HCT116 (cell line): Measurements from ENCODE around the gene CALHM2. TPM values are rescaled to one million over a fixed set of nuclear protein-coding genes. Genes with fewer than 3 reads are reported as not detected.

Source experiments
- ATAC-seq: fragments of 200-7000 bp; cut with Tn5 transposase; 2 replicates; pipeline ENCODE4 v1.9.1; 2020; ENCODE audit warnings: mild to moderate bottlenecking, moderate library complexity
- BruUV-seq: library from RNA; stranded (reverse); fragments of 400-500 nt; replicated peaks from 2 replicates; lab custom pipeline; 2021; lab: Mats Ljungman, UMichigan
- CTCF ChIA-PET: fragments of 300-600 bp; sonication (Branson Sonifier 250); formaldehyde crosslinking; loops from one replicate; lab custom pipeline; 2021; ENCODE audit warnings: antibody characterized with exemption; lab: Charles Lee
- POLR2A ChIA-PET: fragments of 300-600, 350-600 bp; sonication (Branson Sonifier 250); formaldehyde crosslinking; loops from one replicate; lab custom pipeline; 2021; ENCODE audit warnings: antibody characterized with exemption; lab: Charles Lee
- RAD21 ChIA-PET, 2 experiments: fragments of 300-600 bp; sonication (Branson Sonifier 250); formaldehyde crosslinking; loops; one replicate each; lab custom pipeline; 2023; ENCODE audit warnings: low total read pairs in 2 of 2; ENCODE audit not compliant: uncharacterized antibody in 2 of 2, unreplicated experiment in 2 of 2, low non-redundant PET in 1 of 2; lab: Charles Lee
- DNase-seq: peaks from one replicate; pipeline ENCODE4 v3.0.0-alpha.2; 2010; ENCODE audit warnings: low read depth, low spot score
- H2AFZ ChIP-seq: fragments of 200-600 bp; shearing (Covaris generic), sonication (generic); 2 replicates; pipeline ENCODE4 v1.6.1; 2017; ENCODE audit warnings: low read depth, mixed run types, mixed read lengths, antibody characterized with exemption, low read length; ENCODE audit not compliant: poor library complexity, severe bottlenecking
- H3K27ac ChIP-seq: 2 replicates; pipeline ENCODE4 v1.5.1; 2012; ENCODE audit warnings: low read depth, low read length
- H3K27me3 ChIP-seq: fragments of 200-600 bp; sonication (generic); 2 replicates; pipeline ENCODE4 v1.6.1; 2016; ENCODE audit warnings: mixed run types, low read length, mixed read lengths; ENCODE audit not compliant: insufficient read depth
- H3K36me3 ChIP-seq, 2 experiments: fragments of 200-500 bp in 1 of 2; fragments of 200-600 bp in 1 of 2; sonication (Bioruptor generic) in 1 of 2; sonication (generic) in 1 of 2; 2 replicates each; pipeline versions ENCODE4 v1.5.1 to v1.6.1; 2014 to 2016; ENCODE audit warnings: low read length in 2 of 2, inconsistent platforms in 1 of 2, mixed read lengths in 1 of 2, mixed run types in 1 of 2; ENCODE audit not compliant: insufficient read depth in 2 of 2, control insufficient read depth in 1 of 2
- H3K4me1 ChIP-seq, 2 experiments: fragments of 200-600 bp in 1 of 2; sonication (generic) in 1 of 2; 2 replicates each; pipeline versions ENCODE4 v1.5.1 to v1.6.1; 2012 to 2017; ENCODE audit warnings: low read length in 2 of 2, inconsistent platforms in 1 of 2, mild to moderate bottlenecking in 1 of 2, mixed read lengths in 1 of 2, mixed run types in 1 of 2, moderate library complexity in 1 of 2; ENCODE audit not compliant: insufficient read depth in 2 of 2, control insufficient read depth in 1 of 2
- H3K4me2 ChIP-seq: fragments of 200-600 bp; sonication (generic); 2 replicates; pipeline ENCODE4 v1.6.1; 2017; ENCODE audit warnings: mixed run types, low read length, mixed read lengths
- H3K4me3 ChIP-seq, 2 experiments: fragments of 200-600 bp in 1 of 2; sonication (generic) in 1 of 2; replicated peaks in 1 of 2; 2 replicates each; pipeline ENCODE4 v1.5.1; 2011 to 2016; ENCODE audit warnings: low read length in 2 of 2, control low read depth in 1 of 2, low read depth in 1 of 2, mild to moderate bottlenecking in 1 of 2, mixed read lengths in 1 of 2, mixed run types in 1 of 2
- H3K79me2 ChIP-seq: fragments of 200-600 bp; sonication (generic); 2 replicates; pipeline ENCODE4 v1.6.1; 2017; ENCODE audit warnings: mild to moderate bottlenecking, mixed run types, low read length, moderate library complexity, mixed read lengths; ENCODE audit not compliant: insufficient read depth
- H3K9ac ChIP-seq: fragments of 200-600 bp; sonication (generic); 2 replicates; pipeline ENCODE4 v1.6.1; 2016; ENCODE audit warnings: low read length, mixed read lengths
- H3K9me2 ChIP-seq: fragments of 200-600 bp; sonication (generic), shearing (Covaris generic); 2 replicates; pipeline ENCODE4 v1.6.1; 2017; ENCODE audit warnings: mixed run types, mild to moderate bottlenecking, moderate library complexity; ENCODE audit not compliant: insufficient read depth
- H3K9me3 ChIP-seq, 2 experiments: fragments of 200-500 bp in 1 of 2; fragments of 200-600 bp in 1 of 2; sonication (Bioruptor generic) in 1 of 2; sonication (generic) in 1 of 2; 2 replicates each; pipeline ENCODE4 v1.6.1; 2014 to 2017; ENCODE audit warnings: low read length in 2 of 2, mixed read lengths in 2 of 2, inconsistent platforms in 1 of 2, low read depth in 1 of 2, mild to moderate bottlenecking in 1 of 2, mixed run types in 1 of 2, moderate library complexity in 1 of 2; ENCODE audit not compliant: control insufficient read depth in 1 of 2, insufficient read depth in 1 of 2
- H4K20me1 ChIP-seq: fragments of 200-600 bp; sonication (generic), shearing (Covaris generic); 2 replicates; pipeline ENCODE4 v1.6.1; 2017; ENCODE audit warnings: mixed run types, mild to moderate bottlenecking, moderate library complexity; ENCODE audit not compliant: insufficient read depth
- CEBPB ChIP-seq: IDR thresholded peaks from 2 replicates; pipeline ENCODE4 v1.6.1; 2012; ENCODE audit warnings: low read depth
- EGR1 ChIP-seq: IDR thresholded peaks from 2 replicates; pipeline ENCODE4 v1.6.1; 2012; ENCODE audit warnings: low read depth
- ELF1 ChIP-seq: IDR thresholded peaks from 2 replicates; pipeline ENCODE4 v1.6.1; 2012; ENCODE audit warnings: low read depth, borderline replicate concordance
- EZH2phosphoT487 ChIP-seq: fragments of 200-600 bp; IDR thresholded peaks from 2 replicates; pipeline ENCODE4 v1.6.1; 2018; ENCODE audit warnings: antibody characterized with exemption, borderline replicate concordance
- FOSL1 ChIP-seq: IDR thresholded peaks from 2 replicates; pipeline ENCODE4 v1.6.1; 2012; ENCODE audit warnings: low read depth
- JUND ChIP-seq: IDR thresholded peaks from 2 replicates; pipeline ENCODE4 v1.6.1; 2012
- POLR2A ChIP-seq: IDR thresholded peaks from 2 replicates; pipeline ENCODE4 v1.7.0; 2011; ENCODE audit warnings: borderline replicate concordance; ENCODE audit not compliant: insufficient read depth, insufficient read length; ENCODE audit errors: extremely low read depth
- POLR2AphosphoS5 ChIP-seq: IDR thresholded peaks from 2 replicates; pipeline ENCODE4 v1.6.1; 2011; ENCODE audit warnings: mild to moderate bottlenecking, low read depth, low read length, moderate library complexity
- SIN3A ChIP-seq: IDR thresholded peaks from 2 replicates; pipeline ENCODE4 v1.6.1; 2012; ENCODE audit warnings: low read depth
- SP1 ChIP-seq: IDR thresholded peaks from 2 replicates; pipeline ENCODE4 v1.6.1; 2012; ENCODE audit warnings: low read depth
- SRF ChIP-seq: IDR thresholded peaks from 2 replicates; pipeline ENCODE4 v1.6.1; 2012; ENCODE audit warnings: low read depth
- TCF7L2 ChIP-seq: IDR thresholded peaks from 2 replicates; pipeline ENCODE4 v1.7.0; 2011; ENCODE audit warnings: borderline replicate concordance, inconsistent platforms; ENCODE audit not compliant: insufficient read depth, insufficient read length; ENCODE audit errors: extremely low read depth
- ZBTB33 ChIP-seq: IDR thresholded peaks from 2 replicates; pipeline ENCODE4 v1.6.1; 2011; ENCODE audit warnings: mild to moderate bottlenecking, low read length, moderate library complexity; ENCODE audit not compliant: insufficient replicate concordance; ENCODE audit errors: extremely low read depth
- intact Hi-C: fragments of 100-400 bp; cut with micrococcal nuclease; formaldehyde crosslinking; loops from 2 replicates; pipeline ENCODE4 v1.10.0; 2022
- total RNA-seq: library from RNA; stranded (reverse); gene quantifications from one replicate; pipeline ENCODE4 v1.2.1, GENCODE V29; 2021; ENCODE audit not compliant: unreplicated experiment
- TF ChIP-seq, protein P1 (sequence below): IDR thresholded peaks from 2 replicates; pipeline ENCODE4 v1.6.1; 2012

The CALHM2 gene
- total RNA-seq, 1 experiment from 2014 or later = 46.1 TPM

DNA sequence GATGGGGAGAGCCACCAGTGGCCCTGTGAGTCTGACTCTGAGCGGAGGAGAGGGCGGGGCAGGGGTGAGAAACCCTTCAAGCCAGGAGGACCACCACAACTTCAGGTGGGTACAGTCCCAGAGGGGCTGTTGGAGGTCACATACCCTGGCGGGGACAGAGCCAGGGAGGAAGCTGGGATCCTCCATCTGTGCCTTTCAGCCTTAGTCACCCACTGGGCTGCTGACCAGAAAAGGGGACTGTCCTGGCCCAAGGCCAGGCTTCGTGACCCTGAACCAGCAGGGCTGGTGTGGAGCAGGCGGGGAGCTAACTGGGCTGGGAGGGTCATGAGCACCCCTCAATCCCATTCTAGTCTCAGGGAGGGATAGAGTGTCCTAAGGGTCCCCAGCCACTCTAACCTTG is 28.4 kb upstream of the CALHM2 start:
- H2AFZ ChIP-seq = no peak overlapping the region
- intact Hi-C loops = loop anchor here (5.0 to 10.0 kb wide), 2 partner anchors 228 to 746 kb away; no protein-coding TSS in a partner anchor

DNA sequence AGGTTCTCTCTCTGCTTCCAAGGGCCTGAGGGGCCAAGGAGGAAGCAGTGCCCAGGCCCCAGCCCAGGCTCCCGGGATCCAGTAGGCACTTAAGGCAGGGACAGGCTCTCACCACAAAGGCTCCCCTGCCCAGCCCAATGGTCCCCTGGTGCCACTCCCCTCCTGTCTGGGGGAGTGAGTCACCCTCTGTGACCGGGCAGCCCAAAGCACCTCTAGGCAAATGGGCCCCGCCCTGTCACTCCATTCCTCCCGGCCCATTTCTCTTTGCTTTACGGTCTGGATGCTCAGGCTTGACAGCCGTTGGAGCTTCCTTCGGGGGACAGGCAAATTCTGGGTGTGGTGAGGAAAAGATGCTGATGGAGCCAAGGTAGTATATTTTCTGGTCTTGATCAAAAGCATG is 27.0 kb upstream of the CALHM2 start, which contains the start of gene CALHM3:
Gene CALHM3 (minus strand): TSS at position 106 of the 400 bp plus-strand sequence. CDS start 208 bp downstream, outside the sequence.
- Histone ChIP-seq H3K4me2 (peak within 1 kb of the TSS; percentile 72), H3K4me1 (peaks cover 21 to 42% of the 10 kb centered on the region in 2 experiments), H3K9ac (peak within 1 kb of the TSS; percentile 19), H3K9me3 (no peaks in the 10 kb centered on the region), H3K27me3 (no peaks in the 10 kb centered on the region), H3K27ac (no peak within 1 kb of the TSS), H3K36me3 (no peaks in the 10 kb centered on the region), H2AFZ (peak within 1 kb of the TSS; percentile 96), H3K9me2 (no peaks in the 10 kb centered on the region), H4K20me1 (no peaks in the 10 kb centered on the region), H3K79me2 (no peaks in the 10 kb centered on the region), H3K4me3 (peak within 1 kb of the TSS in 1 of 2 experiments; percentile 6; a peak in 1 of 4 replicates)
- ATAC-seq = peak; percentile 80
- intact Hi-C loops = loop anchor here (5.0 kb wide), 1 partner anchor 387 kb away; no protein-coding TSS in a partner anchor
- ChIA-PET CTCF (no interaction called here), POLR2A (no interaction called here), RAD21 (no interaction called here)
- BruUV-seq = no TSS peak
- DNase-seq = peak; percentile 45
- 0 out of 2 replicates have a peak, but pooled peaks have one; percentile 9 for TF ChIP-seq SP1
- TF ChIP-seq TCF7L2 = no peak
- TF ChIP-seq FOSL1 = peak; percentile 65
- TF ChIP-seq SIN3A = no peak
- TF ChIP-seq SRF = no peak
- no peak for TF ChIP-seq ZBTB33
- TF ChIP-seq JUND = peak; percentile 72
- 0 out of 2 replicates have a peak, but pooled peaks have one; percentile 32 for TF ChIP-seq POLR2AphosphoS5
- no peak for TF ChIP-seq CEBPB

More for the DNA sequence above, 28.4 kb upstream of the CALHM2 start:
- no peak overlapping the region for H3K9ac ChIP-seq
- peak overlapping the region; percentile 17; the same call in 1 of the 2 replicates for H3K4me2 ChIP-seq
- H3K27ac ChIP-seq = no peak overlapping the region
- no peaks in the 10 kb centered on the region for H4K20me1 ChIP-seq
- DNase-seq = no peak
- no peaks in the 10 kb centered on the region for H3K36me3 ChIP-seq
- CTCF ChIA-PET = interaction anchor here (1.0 to 1.5 kb wide), 5 partner anchors 8 to 62 kb away, joined by 3 to 6 read pairs (median 4); partner anchors contain the start of gene CALHM2
- RAD21 ChIA-PET = no interaction called here
- no peak overlapping the region for H3K4me3 ChIP-seq
- TF ChIP-seq CEBPB (no peak), EZH2phosphoT487 (no peak), EGR1 (no peak), POLR2A (no peak), ELF1 (no peak), SP1 (no peak), POLR2AphosphoS5 (no peak)
- TF ChIP-seq, protein P1, sequence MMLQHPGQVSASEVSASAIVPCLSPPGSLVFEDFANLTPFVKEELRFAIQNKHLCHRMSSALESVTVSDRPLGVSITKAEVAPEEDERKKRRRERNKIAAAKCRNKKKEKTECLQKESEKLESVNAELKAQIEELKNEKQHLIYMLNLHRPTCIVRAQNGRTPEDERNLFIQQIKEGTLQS = no peak
- no peaks in the 10 kb centered on the region for H3K9me2 ChIP-seq
- no peaks in the 10 kb centered on the region for H3K27me3 ChIP-seq
- POLR2A ChIA-PET = no interaction called here
- no peaks in the 10 kb centered on the region for H3K79me2 ChIP-seq
- BruUV-seq = no TSS peak
- H3K4me1 ChIP-seq = peaks cover 21 to 47% of the 10 kb centered on the region in 2 experiments
- H3K9me3 ChIP-seq = no peaks in the 10 kb centered on the region
- no peak for ATAC-seq
